Measurements from ENCODE around the gene TMEM248. TPM values are rescaled to one million over a fixed set of nuclear protein-coding genes. Genes with fewer than 3 reads are reported as not detected.
"Not testable (repeated sequence)": the region's sequence is repeated elsewhere in the genome, so short reads cannot be mapped to it uniquely, and the experiment has no call there.

Gene TMEM248
- total RNA-seq, 1 experiment from 2014 or later = 59.3 TPM

DNA sequence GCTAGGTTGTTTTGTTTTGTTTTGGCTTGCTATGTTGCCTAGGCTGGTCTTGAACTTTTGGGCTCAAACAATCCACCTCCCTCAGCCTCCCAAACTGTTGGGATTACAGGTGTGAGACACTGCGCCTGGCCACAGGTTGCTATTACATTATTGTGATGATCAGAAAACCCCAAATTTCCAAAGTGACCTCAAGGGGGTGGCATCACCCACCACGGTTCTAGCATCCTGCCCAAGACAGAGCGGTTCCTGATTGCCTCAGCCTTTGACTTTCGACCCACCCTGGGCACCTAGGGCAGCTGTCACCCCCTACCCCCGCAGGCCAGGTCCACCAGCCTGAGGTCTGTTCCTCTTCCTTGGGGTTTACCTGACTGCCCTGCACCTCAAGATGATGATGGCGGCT lies 46.0 kb downstream of the TMEM248 start:
- no peak overlapping the region for H3K4me2 ChIP-seq (ENCODE audit: low read length)
- H3K9me3 ChIP-seq (ENCODE audit: control insufficient read depth in 1 of 2, insufficient read depth in 1 of 2, low read depth in 1 of 2, low read length in 2 of 2) = no peaks in the 10 kb centered on the region
- no peaks in the 10 kb centered on the region for H3K27me3 ChIP-seq (ENCODE audit: insufficient read depth, low read length)
- H3K36me3 ChIP-seq (ENCODE audit: control insufficient read depth in 1 of 2, insufficient read depth in 2 of 2, low read length in 2 of 2) = no peaks in the 10 kb centered on the region
- POLR2A ChIA-PET = interaction anchor here (0.6 kb wide), 1 partner anchor 42 kb away, joined by 3 read pairs; no protein-coding TSS in a partner anchor
- no peak overlapping the region for H2AFZ ChIP-seq (ENCODE audit: low read depth, low read length, poor library complexity, severe bottlenecking)
- no peaks in the 10 kb centered on the region for H3K4me1 ChIP-seq (ENCODE audit: control insufficient read depth in 1 of 2, insufficient read depth in 2 of 2, low read length in 2 of 2)
- ATAC-seq = peak; percentile 46; the same call in 1 of the 2 replicates
- CTCF ChIA-PET = no interaction called here
- H3K27ac ChIP-seq (ENCODE audit: low read depth, low read length) = no peak overlapping the region
- H4K20me1 ChIP-seq (ENCODE audit: insufficient read depth) = no peaks in the 10 kb centered on the region
- H3K79me2 ChIP-seq (ENCODE audit: insufficient read depth, low read length) = no peaks in the 10 kb centered on the region
- intact Hi-C loops (cut with micrococcal nuclease) = no loop called here
- H3K9ac ChIP-seq (ENCODE audit: low read length) = no peak overlapping the region
- no peaks in the 10 kb centered on the region for H3K9me2 ChIP-seq (ENCODE audit: insufficient read depth)
- BruUV-seq (replicated peaks) = no TSS peak
- no peak for DNase-seq (ENCODE audit: low read depth, low spot score)
- RAD21 ChIA-PET (ENCODE audit: low non-redundant PET in 1 of 2, low total read pairs in 2 of 2, uncharacterized antibody in 2 of 2, unreplicated experiment in 2 of 2) = no interaction called here
- TF ChIP-seq FOSL1 (IDR thresholded peaks at IDR 0.05; ENCODE audit: low read depth) (no peak), TCF7L2 (IDR thresholded peaks at IDR 0.05; ENCODE audit: borderline replicate concordance, extremely low read depth, insufficient read depth, insufficient read length) (no peak), POLR2A (IDR thresholded peaks at IDR 0.05; ENCODE audit: borderline replicate concordance, extremely low read depth, insufficient read depth, insufficient read length) (no peak), JUND (IDR thresholded peaks at IDR 0.05) (no peak), RAD21 (IDR thresholded peaks at IDR 0.05; ENCODE audit: low read depth) (no peak)
- TF ChIP-seq, protein P1, sequence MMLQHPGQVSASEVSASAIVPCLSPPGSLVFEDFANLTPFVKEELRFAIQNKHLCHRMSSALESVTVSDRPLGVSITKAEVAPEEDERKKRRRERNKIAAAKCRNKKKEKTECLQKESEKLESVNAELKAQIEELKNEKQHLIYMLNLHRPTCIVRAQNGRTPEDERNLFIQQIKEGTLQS (IDR thresholded peaks at IDR 0.05) = no peak
- no peak overlapping the region for H3K4me3 ChIP-seq (replicated peaks in 1 of 2; ENCODE audit: low read depth in 1 of 2, low read length in 2 of 2)

DNA sequence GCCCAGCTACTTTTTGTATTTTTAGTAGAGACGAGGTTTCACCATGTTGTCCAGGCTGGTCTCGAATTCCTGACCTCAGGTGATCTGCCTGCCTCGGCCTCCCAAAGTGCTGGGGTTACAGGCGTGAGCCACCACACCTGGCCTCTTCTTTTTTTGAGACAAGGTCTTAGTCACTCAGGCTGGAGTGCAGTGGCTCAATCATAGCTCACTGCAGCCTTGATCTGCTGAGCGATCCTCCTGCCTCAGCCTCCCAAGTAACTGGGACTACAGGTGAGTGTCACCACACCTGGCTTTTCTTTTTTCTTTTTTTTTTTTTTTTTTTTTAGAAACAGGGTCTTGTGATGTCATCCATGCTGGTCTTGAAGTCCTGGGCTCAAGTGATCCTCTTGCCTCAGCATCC lies 48.0 kb downstream of the TMEM248 start:
- ATAC-seq; H3K27me3 ChIP-seq (ENCODE audit: insufficient read depth, low read length); H3K27ac ChIP-seq (ENCODE audit: low read depth, low read length); BruUV-seq (replicated peaks); H3K4me1 ChIP-seq (ENCODE audit: control insufficient read depth in 1 of 2, insufficient read depth in 2 of 2, low read length in 2 of 2); H3K4me3 ChIP-seq (replicated peaks in 1 of 2; ENCODE audit: low read depth in 1 of 2, low read length in 2 of 2); H3K9me2 ChIP-seq (ENCODE audit: insufficient read depth); H3K4me2 ChIP-seq (ENCODE audit: low read length); H3K79me2 ChIP-seq (ENCODE audit: insufficient read depth, low read length); H4K20me1 ChIP-seq (ENCODE audit: insufficient read depth); DNase-seq (ENCODE audit: low read depth, low spot score); H3K36me3 ChIP-seq (ENCODE audit: control insufficient read depth in 1 of 2, insufficient read depth in 2 of 2, low read length in 2 of 2); RAD21 ChIA-PET (ENCODE audit: low non-redundant PET in 1 of 2, low total read pairs in 2 of 2, uncharacterized antibody in 2 of 2, unreplicated experiment in 2 of 2); H3K9me3 ChIP-seq (ENCODE audit: control insufficient read depth in 1 of 2, insufficient read depth in 1 of 2, low read depth in 1 of 2, low read length in 2 of 2); POLR2A ChIA-PET; H2AFZ ChIP-seq (ENCODE audit: low read depth, low read length, poor library complexity, severe bottlenecking); H3K9ac ChIP-seq (ENCODE audit: low read length); CTCF ChIA-PET; intact Hi-C loops (cut with micrococcal nuclease): not testable (repeated sequence)
